Eye (tissue), 1 donor: Measurements from ENCODE around the gene KCTD10.
A peak's percentile ranks its signal among the peaks of the same experiment; 100 is the strongest.
"Not testable (repeated sequence)": the region's sequence is repeated elsewhere in the genome, so short reads cannot be mapped to it uniquely, and the experiment has no call there.

Source experiments
- DNase-seq: peaks from one replicate; pipeline ENCODE4 v3.0.0-alpha.2; 2015

KCTD10 gene

GRCh38 chr12:109446869-109447268, 30.2 kb downstream of the KCTD10 start:
- no peak for DNase-seq

- no peak for DNase-seq
Measured at GRCh38 chr12:109445191-109445609, 31.9 kb downstream of the KCTD10 start.

- no peak for DNase-seq
Measured at GRCh38 chr12:109444259-109444658, 32.8 kb downstream of the KCTD10 start.

- no peak for DNase-seq
Measured at GRCh38 chr12:109443794-109444193, 33.3 kb downstream of the KCTD10 start.

- DNase-seq = peak; percentile 60
Measured at GRCh38 chr12:109440851-109441490, 36.1 kb downstream of the KCTD10 start.

GRCh38 chr12:109439951-109440350, 37.1 kb downstream of the KCTD10 start:
- not testable (repeated sequence) for DNase-seq

- DNase-seq = no peak
Measured at GRCh38 chr12:109439181-109439580, 37.9 kb downstream of the KCTD10 start.

- DNase-seq = no peak
Measured at GRCh38 chr12:109436188-109436560, 40.9 kb downstream of the KCTD10 start.

GRCh38 chr12:109435428-109436187, 41.5 kb downstream of the KCTD10 start:
- no peak for DNase-seq

- DNase-seq = no peak
Measured at GRCh38 chr12:109434582-109434981, 42.5 kb downstream of the KCTD10 start.

GRCh38 chr12:109433618-109434017, 43.5 kb downstream of the KCTD10 start:
- DNase-seq = no peak

- DNase-seq = peak; percentile 78
Measured at GRCh38 chr12:109432842-109433304, 44.2 kb downstream of the KCTD10 start.

- DNase-seq = no peak
Measured at GRCh38 chr12:109432431-109432830, 44.7 kb downstream of the KCTD10 start.

GRCh38 chr12:109430244-109430643, 46.9 kb downstream of the KCTD10 start:
- DNase-seq = no peak

GRCh38 chr12:109428804-109429203, 48.3 kb downstream of the KCTD10 start:
- not testable (repeated sequence) for DNase-seq

GRCh38 chr12:109428037-109428629, 49.0 kb downstream of the KCTD10 start:
- peak; percentile 86 for DNase-seq

GRCh38 chr12:109423392-109423791, 53.7 kb downstream of the KCTD10 start:
- DNase-seq = no peak

GRCh38 chr12:109422251-109422650, 54.8 kb downstream of the KCTD10 start:
- DNase-seq = no peak

- DNase-seq = no peak
Measured at GRCh38 chr12:109421355-109422087, 55.6 kb downstream of the KCTD10 start.

GRCh38 chr12:109418848-109419480, 58.1 kb downstream of the KCTD10 start:
- no peak for DNase-seq

GRCh38 chr12:109406147-109406546, 71.0 kb downstream of the KCTD10 start:
- not testable (repeated sequence) for DNase-seq

GRCh38 chr12:109404841-109405240, 72.3 kb downstream of the KCTD10 start:
- DNase-seq = not testable (repeated sequence)
